ENCODE results near the gene SGPL1.

DNA sequence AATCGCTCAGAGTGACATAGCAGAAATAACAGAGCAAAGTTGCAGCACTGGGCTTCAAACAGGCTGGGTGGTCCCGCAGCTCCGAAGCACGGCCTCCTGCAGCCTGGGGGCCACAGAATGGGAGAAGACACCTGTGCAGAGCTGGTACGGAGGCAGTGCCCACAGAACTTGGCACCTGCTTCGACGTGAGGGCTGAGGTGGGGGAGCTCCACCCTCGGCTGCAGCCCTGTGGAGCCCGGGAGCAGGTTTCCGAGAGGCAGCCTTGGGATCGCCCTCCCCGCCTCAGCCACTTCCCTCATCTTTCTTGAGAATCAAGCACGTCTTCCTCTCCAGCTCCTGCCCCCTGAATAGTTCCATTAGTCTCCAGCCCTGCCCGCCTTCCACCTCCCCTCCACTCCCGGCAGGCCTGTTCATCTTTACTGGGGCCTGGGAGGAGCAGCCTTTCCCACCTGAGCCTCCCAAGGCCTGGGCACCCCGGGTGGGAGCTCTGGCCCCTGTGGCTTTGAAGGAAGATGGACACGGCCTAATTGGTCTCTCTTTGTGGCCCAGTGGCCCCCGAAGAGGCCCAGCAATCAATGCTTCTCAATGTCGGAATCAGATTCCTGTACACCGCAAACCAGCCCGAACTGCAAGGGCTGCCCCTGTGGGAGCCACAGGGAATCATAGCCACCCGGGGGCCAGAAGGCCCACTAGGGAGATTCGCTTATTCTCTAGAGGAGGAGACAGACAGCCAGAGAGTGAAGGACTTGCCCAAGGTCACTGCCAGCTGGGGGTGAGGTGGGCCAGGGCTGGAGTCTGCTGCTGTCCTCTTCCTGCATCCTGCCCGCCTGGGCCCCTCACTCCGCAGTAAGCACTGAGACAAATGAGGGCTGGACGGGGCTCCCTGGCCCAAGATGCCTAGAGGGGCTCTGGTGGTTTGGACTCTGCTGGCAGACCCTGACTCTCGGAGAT lies 89.6 kb downstream of the SGPL1 start:
- no peak for TF ChIP-seq POLR2A (IDR thresholded peaks at IDR 0.05)
- TF ChIP-seq, protein P1, sequence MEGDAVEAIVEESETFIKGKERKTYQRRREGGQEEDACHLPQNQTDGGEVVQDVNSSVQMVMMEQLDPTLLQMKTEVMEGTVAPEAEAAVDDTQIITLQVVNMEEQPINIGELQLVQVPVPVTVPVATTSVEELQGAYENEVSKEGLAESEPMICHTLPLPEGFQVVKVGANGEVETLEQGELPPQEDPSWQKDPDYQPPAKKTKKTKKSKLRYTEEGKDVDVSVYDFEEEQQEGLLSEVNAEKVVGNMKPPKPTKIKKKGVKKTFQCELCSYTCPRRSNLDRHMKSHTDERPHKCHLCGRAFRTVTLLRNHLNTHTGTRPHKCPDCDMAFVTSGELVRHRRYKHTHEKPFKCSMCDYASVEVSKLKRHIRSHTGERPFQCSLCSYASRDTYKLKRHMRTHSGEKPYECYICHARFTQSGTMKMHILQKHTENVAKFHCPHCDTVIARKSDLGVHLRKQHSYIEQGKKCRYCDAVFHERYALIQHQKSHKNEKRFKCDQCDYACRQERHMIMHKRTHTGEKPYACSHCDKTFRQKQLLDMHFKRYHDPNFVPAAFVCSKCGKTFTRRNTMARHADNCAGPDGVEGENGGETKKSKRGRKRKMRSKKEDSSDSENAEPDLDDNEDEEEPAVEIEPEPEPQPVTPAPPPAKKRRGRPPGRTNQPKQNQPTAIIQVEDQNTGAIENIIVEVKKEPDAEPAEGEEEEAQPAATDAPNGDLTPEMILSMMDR (IDR thresholded peaks at IDR 0.05), result no peak
